IPS-NIHi7 (cell line): ENCODE measurements around the gene TH.

Source experiments
- DNase-seq: peaks from one replicate; pipeline ENCODE4 v3.0.0; 2012; ENCODE audit warnings: mixed read lengths; ENCODE audit errors: extremely low spot score

Gene TH

DNA sequence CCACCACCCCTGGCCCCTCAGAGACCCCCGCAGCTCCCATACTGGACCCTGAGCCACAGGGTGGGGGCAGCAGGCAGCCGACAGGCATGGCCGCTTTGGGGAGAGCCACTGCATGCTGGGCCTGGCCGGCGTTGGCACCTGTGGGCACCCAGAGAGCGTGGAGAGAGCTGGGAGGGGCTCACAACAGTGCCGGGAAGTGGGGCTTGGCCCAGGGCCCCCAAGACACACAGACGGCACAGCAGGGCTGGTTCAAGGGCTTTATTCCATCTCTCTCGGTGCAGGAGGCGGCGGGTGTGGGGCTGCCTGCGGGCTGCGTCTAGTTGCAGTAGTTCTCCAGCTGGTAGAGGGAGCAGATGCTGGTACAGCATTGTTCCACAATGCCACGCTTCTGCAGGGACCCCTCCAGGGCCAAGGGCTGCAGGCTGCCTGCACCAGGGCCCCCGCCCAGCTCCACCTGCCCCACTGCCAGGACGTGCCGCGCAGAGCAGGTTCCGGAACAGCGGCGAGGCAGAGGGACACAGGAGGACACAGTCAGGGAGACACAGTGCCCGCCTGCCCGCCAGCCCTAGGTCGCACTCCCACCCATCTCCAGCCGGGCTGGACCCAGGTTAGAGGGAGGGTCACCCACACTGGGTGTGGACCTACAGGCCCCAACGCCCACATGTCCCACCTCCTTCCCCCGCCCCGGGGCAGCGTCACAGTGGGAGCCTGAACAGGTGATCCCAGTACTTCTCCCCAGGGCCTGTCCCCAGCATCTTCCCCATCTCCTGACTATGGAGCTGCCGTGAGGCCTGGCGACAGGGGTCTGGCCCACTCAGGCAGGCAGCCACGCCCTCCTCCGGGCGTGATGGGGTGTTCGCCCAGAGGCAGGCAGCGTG, 11.8 kb downstream of the TH start:
- DNase-seq: no peak

- DNase-seq: no peak
Measured at GRCh38 chr11:2158966-2159365, 12.6 kb downstream of the TH start.

GRCh38 chr11:2158296-2158737, 13.3 kb downstream of the TH start:
- no peak for DNase-seq

GRCh38 chr11:2157294-2158040, 14.1 kb downstream of the TH start:
- DNase-seq: no peak

GRCh38 chr11:2156416-2157182, 15.0 kb downstream of the TH start:
- peak; percentile 92 for DNase-seq

DNA sequence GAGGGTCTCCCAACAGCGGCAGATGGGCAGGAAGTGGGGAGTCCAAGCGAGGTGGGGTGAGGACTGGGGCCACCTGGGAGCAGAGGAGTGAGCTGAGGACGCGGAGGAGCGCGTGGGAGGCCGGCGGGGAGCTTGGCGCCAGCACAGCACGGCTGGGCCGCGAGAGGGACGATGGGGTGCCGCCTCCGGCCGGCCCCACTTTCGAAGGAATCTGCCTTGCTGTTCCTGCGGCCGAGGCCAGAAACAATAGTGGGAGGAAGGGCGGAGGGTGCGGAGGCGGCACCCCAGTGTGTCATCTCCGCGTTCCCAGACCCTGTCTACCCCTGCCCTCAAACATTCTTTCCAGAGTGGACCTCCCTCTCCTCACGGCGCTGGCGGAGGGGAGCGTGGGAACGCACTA, 16.1 kb downstream of the TH start:
- DNase-seq: no peak

GRCh38 chr11:2154889-2155288, 16.7 kb downstream of the TH start:
- no peak for DNase-seq

DNA sequence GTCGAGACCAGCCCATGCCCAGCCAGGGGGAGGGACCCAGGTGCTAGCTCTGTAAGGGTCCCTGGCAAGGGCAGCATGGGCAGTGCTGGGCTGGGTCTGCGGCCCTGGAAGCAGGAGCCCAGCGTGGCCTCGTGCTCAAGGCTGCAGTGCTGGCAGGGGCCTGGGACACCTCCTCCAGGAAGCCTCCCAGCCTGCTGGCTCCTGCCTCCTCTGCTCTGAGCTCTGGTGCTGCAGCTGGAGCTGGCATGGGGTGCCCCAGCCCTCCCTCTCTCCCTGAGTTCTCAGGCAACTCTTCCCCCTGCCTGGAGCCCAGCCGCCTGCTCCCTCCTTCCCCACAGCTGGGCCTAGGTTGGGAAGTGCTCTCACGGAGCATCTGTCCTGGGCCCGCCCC, 17.4 kb downstream of the TH start:
- DNase-seq: no peak

DNA sequence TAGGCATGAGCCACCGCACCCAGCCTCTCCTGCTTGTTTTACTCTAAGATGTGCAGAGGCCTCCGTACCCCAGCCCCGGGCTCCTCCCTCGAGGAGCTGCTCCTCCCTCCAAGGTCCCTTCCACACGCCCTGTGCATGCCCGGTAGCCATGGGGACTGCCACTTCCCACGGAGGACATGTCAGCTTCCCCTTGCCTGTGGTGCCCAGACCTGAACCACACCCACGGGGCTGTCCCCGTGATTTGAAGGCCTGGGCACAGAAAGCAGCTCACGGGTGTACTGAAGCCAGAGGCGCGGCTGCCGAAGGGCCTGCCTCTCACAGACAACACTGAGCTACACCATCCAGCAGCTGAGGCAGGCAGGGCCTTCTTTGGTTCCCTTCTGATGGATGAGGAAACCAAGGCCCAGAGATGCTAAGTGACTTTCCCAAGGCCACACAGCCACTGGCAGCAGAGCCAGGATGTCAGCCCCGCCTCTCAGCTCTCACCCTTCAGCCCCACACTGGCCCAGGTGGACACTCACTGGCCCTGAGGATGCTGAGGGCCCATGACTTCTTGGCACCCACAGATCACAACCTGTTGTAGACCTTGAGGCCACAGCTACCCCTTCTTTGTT, 17.9 kb downstream of the TH start:
- DNase-seq: no peak

- peak; percentile 89 for DNase-seq
Measured at GRCh38 chr11:2151500-2152257, 19.9 kb downstream of the TH start.

DNA sequence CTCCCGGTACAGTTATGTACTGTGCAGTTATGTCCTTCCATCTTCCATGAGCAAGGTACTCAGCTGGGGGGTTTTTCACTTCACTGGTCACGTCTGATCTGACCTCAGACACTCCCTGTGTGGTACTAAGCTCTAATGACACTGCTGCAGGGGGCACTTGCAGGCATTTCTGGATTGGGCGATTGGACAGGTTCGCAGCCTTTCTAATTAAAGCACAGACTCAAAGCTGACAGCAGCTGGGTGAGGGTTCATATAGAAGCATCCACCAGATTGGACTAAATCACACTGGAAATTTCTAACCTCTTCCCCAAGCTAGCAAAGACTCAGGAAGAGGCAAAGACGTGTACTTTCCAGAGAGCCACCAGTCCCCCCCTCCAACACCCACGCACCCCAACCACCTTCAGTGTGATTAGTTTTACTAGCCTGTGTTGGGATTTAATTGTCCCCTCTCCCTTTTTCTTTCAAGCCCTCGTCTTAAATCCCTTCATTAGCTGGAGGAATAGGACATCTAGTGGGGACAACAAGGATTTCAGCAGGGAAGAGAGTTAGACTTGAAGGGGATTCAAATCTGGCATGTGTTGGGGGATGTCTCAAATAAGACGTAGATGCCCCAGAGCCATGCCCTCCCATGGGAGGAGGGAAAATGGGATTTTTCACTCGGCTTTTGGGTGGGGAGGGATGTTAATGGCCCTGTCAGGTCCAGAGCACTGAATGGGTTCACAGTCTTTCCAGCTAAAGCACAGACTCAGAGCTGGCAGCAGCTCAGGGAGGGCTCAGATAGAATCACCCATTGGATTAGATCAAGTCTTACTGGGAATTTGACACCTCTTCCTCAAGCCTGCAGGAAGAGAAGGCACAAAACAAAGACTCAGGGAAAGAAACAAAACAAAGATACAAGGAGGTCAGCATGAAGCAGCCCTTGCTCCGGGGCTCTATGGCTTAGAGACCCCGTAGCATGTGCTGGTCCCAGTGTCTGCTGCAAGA, 21.5 kb downstream of the TH start:
- DNase-seq: peak; percentile 62

GRCh38 chr11:2149460-2149859, 22.2 kb downstream of the TH start:
- DNase-seq: no peak

DNA sequence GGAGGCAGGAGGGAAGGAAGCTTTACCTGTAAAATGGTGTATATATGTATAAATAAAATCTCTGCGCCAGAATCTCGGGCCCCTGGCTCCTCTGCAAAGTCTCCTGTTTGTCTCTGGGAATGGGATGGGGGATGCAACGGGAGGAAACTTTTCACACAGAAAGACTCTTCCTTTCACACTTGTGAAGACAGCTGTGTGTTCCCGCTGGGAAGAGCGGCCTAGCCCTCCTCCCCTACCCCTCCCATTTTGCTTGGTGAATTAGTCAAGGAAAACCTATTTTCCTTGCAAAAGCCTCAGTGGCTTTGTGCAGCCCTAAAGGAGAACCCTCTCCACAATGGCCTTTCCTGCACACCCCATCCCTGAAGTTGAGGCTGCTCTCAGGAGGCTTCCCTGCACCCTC, 23.0 kb downstream of the TH start:
- DNase-seq: no peak

DNA sequence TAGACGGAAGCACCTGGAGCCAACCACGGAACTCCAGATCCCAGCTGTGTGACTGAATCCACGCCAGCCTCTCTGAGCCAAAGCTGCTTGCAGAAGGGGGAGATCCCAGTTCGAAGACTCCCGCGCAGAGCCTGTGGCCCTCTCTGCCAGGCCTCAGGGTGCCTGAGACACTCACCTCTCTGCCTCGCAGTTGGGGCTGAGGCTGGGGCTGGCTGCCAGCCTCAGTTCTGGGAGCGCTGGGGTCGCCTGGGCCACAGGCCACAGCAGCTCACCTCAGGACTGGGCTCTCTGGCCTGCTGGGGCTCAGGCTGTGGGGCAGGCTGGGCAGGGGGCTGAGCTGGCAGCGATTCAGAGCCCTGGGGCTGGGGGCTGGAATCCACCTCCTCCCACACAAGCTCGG, 24.2 kb downstream of the TH start:
- DNase-seq: no peak

DNA sequence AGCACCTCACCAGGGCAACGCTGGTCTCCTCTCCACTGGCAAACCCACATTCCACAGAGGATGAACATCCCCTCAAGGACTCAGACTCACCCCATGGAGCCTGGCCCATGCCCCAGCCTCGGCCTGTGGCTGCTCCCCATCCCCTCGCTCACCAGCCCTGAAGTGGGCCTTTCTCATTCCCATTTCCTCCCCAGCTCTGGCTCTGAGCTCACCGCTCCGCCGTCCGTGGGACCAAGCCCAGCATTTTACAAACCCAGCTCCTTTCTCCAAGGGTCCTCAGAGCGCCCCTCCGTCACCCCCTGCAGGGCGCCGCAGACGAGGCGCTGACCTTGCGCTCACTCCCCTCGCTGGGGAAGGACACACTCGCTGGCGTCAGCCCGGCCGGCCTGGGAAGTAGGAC, 25.6 kb downstream of the TH start:
- DNase-seq: no peak

GRCh38 chr11:2144544-2145248, 26.9 kb downstream of the TH start:
- no peak for DNase-seq

- DNase-seq: no peak
Measured at GRCh38 chr11:2143799-2144543, 27.6 kb downstream of the TH start.

DNA sequence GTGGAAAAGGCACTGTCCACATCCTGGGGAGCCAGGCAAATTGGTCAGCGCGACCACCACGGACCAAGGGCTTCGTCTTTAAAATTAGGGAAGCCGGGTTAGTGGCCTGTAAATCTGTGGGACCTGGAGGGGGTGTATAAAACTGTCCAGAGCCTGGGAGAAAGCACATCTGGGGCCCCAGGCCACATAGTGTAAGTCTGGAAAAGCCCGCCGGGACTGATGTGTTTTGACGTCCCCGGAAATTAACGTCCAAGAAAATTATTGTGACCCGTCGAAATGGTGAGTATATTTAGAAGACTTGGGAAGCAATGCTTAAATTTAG, 28.2 kb downstream of the TH start:
- DNase-seq: no peak

DNA sequence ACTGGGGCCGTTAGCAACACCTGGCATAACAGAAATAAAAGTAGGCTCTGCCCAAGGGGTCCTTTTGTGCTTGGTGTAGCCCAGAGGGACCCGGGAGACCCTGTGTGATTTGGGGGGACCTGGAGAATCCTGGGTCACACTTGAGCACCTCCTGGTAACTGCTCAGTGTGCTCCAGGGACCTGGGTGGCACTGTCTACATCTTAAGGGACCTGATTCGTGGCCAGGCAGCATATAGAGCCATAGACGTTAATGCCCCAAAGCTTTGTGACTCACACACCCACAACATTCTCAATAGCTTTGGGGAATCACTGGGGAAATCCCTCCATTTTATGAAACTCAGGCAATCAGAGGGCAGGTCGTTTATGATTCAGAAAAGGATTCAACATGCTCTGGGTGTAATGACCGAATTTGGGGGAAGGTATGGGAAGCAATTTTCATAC, 28.8 kb downstream of the TH start:
- DNase-seq: no peak
